CD4-positive, CD25-positive, alpha-beta regulatory T cell (primary cell): Measurements from ENCODE around the gene DELE1. TPM values are rescaled to one million over a fixed set of nuclear protein-coding genes. Genes with fewer than 3 reads are reported as not detected.

Experiments
- ATAC-seq, 2 donors: fragments of 150-1000 bp; cut with Tn5 transposase; one replicate each; pipeline ENCODE4 v1.10.0; 2021; ENCODE audit warnings: low read depth in 2 of 2, moderate number of reproducible peaks in 2 of 2, moderate library complexity in 1 of 2
- DNase-seq, 3 donors: peaks; one replicate each; pipeline versions ENCODE4 v3.0.0 to v3.0.0-alpha.2; 2012 to 2022; ENCODE audit warnings: mixed read lengths in 1 of 3
- H3K27ac ChIP-seq: one replicate; pipeline ENCODE4 v1.7.0; 2013; ENCODE audit warnings: mild to moderate bottlenecking, low read length; ENCODE audit not compliant: insufficient read depth, poor library complexity, severe bottlenecking
- H3K27me3 ChIP-seq: one replicate; pipeline ENCODE4 v1.7.0; 2013; ENCODE audit warnings: low read length; ENCODE audit not compliant: control insufficient read depth, insufficient read depth
- H3K36me3 ChIP-seq: one replicate; pipeline ENCODE4 v1.7.0; 2013; ENCODE audit warnings: mild to moderate bottlenecking, low read length, moderate library complexity; ENCODE audit not compliant: control insufficient read depth, insufficient read depth
- H3K4me1 ChIP-seq: 2 replicates; pipeline ENCODE4 v1.7.0; 2013; ENCODE audit warnings: mild to moderate bottlenecking, low read length; ENCODE audit not compliant: insufficient read depth, control insufficient read depth, poor library complexity, severe bottlenecking
- H3K4me3 ChIP-seq: one replicate; pipeline ENCODE4 v1.7.0; 2013; ENCODE audit warnings: low read depth, mild to moderate bottlenecking, low read length, moderate library complexity
- H3K9me3 ChIP-seq, 2 experiments: 1 replicate in 1 of 2; 2 replicates in 1 of 2; pipeline ENCODE4 v1.7.0; 2013; ENCODE audit warnings: low read length in 2 of 2, mild to moderate bottlenecking in 1 of 2, moderate library complexity in 1 of 2; ENCODE audit not compliant: control insufficient read depth in 2 of 2
- H3K27ac Mint-ChIP-seq, 3 donors: one replicate each; pipeline ENCODE4 v1.8.0; 2020 to 2022; ENCODE audit warnings: mild to moderate bottlenecking in 3 of 3, mixed read lengths in 3 of 3, moderate library complexity in 2 of 3
- H3K27me3 Mint-ChIP-seq: one replicate; pipeline ENCODE4 v1.8.0; 2022; ENCODE audit warnings: mild to moderate bottlenecking, mixed read lengths
- H3K36me3 Mint-ChIP-seq: one replicate; pipeline ENCODE4 v1.8.0; 2020; ENCODE audit warnings: mixed read lengths
- H3K4me1 Mint-ChIP-seq, 4 donors: one replicate each; pipeline ENCODE4 v1.8.0; 2020 to 2022; ENCODE audit warnings: mixed read lengths in 4 of 4, mild to moderate bottlenecking in 1 of 4
- H3K4me3 Mint-ChIP-seq, 4 donors: one replicate each; pipeline ENCODE4 v1.8.0; 2020 to 2022; ENCODE audit warnings: mild to moderate bottlenecking in 4 of 4, mixed read lengths in 4 of 4, moderate library complexity in 3 of 4
- H3K9me3 Mint-ChIP-seq, 7 donors: one replicate each; pipeline ENCODE4 v1.8.0; 2020 to 2022; ENCODE audit warnings: mixed read lengths in 7 of 7, mild to moderate bottlenecking in 3 of 7, moderate library complexity in 2 of 7
- polyA plus RNA-seq, 4 donors: library from polyadenylated mRNA; unstranded; fragments of 300-500 nt; fragmentation: Illumina TruSeq; gene quantifications; one replicate each; pipeline ENCODE4 v1.2.3, GENCODE V29; 2021
- total RNA-seq: library from RNA; stranded (reverse); gene quantifications from one replicate; pipeline ENCODE4 v1.2.3, GENCODE V29; 2022

DELE1 gene
- total and polyA plus RNA-seq, 5 donors from 2014 or later, result 31.3 to 88.7 (median 36.7) TPM

DNA sequence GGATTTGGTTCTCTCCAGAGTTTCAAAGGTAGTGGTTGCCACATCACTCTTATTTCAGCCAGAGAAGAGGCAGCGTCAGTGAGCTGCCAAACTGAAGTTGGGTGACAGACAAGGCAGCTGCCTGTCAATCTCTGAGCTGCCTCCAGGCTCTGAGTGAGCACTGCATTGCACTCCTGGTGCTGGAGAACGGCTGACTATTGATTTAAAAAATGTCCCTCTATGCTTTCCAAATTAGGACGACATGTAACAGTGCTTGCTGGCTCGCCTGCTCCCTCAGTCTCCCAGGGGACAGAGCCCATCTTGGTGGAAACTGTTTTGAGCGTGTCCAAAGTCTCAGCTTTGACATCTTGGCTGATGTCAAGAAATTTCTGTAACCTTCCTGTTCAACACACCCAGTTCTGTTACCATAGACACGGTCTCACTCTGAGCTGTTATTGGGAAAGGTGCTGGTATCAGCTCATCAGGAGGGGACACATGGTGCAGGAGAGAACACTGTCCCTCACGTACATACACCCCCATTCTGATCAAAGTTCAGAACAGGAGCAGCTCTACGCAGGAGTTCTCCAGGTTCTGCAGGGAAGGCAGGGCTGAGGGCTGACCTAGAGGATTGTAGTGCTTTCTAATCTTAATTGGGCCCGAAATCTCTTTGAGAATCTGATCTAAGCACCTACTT lies 18.6 kb downstream of the DELE1 start:
- ATAC-seq (no peak), DNase-seq (no peak)
- H3K36me3 Mint-ChIP-seq, result peaks cover 16% of the 10 kb centered on the region
- Histone ChIP-seq H3K27me3 (no peaks in the 10 kb centered on the region), H3K9me3 (no peaks in the 10 kb centered on the region), H3K36me3 (peaks cover 23% of the 10 kb centered on the region), H3K4me1 (no peaks in the 10 kb centered on the region), H3K4me3 (no peak overlapping the region), H3K27ac (no peak overlapping the region)
- no peaks in the 10 kb centered on the region for H3K9me3 Mint-ChIP-seq
- peak overlapping the region; percentile 55 to 73 (median 65) for H3K27ac Mint-ChIP-seq
- peaks cover 0 to 5% (median 2%) of the 10 kb centered on the region in 4 donors for H3K4me1 Mint-ChIP-seq
- H3K4me3 Mint-ChIP-seq, result no peak overlapping the region
- H3K27me3 Mint-ChIP-seq, result no peaks in the 10 kb centered on the region

DNA sequence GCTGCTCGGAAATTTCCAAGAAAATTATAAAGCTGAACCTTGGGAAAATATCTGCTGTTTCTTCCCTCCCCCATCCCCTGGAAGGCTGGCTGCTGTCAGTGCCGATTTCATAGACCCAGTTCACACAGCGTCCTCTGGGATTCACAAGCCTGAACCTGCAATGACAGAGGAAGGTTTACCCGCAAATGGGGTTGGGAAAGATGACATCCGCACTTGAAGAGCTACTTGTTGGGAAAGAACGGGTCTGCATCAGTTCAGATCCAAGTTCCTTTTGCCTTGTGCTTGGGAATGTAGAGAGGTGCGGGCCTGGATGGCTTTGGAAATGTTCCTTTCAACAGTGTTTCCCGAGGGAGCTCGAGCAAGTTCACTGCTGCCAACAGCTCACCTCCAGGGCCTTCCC lies 20.4 kb downstream of the DELE1 start:
- Mint-ChIP-seq H3K4me1 (peaks cover 0 to 5% (median 2%) of the 10 kb centered on the region in 4 donors), H3K36me3 (peaks cover 11% of the 10 kb centered on the region), H3K9me3 (no peaks in the 10 kb centered on the region), H3K4me3 (no peak overlapping the region), H3K27me3 (no peaks in the 10 kb centered on the region), H3K27ac (peak overlapping the region in 1 of 3 donors; percentile 65)
- Histone ChIP-seq H3K9me3 (no peaks in the 10 kb centered on the region), H3K4me1 (no peaks in the 10 kb centered on the region), H3K36me3 (peaks cover 10% of the 10 kb centered on the region), H3K27me3 (no peaks in the 10 kb centered on the region), H3K27ac (no peak overlapping the region), H3K4me3 (no peak overlapping the region)
- DNase-seq, result no peak
- no peak for ATAC-seq

DNA sequence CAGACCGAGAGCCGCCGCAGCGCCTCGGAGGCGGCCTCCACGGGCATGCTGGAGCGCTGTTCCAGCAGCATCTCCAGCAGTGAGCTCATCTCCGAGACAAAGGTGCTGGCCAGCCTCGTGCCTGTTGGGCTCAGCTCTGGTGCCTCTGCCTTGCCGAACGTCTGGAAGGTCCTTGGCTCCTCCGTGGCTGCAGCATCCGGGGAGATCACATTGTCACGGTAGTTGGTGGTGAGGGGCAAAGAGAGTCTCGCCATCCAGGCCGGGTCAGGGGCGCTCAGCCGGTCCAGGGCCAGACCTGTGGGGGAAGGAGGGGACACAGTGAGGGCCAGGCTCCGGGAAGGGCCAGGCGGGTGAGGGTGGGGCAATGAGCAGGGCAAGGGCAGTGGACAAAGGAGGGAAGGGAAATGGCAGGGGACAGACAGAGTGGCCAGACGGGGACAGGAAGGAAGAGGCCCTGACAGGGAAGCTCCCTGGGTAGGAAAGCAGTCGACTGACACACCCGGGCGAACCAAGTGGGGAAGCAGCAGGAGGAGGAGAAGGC lies 21.9 kb downstream of the DELE1 start:
- H3K27ac Mint-ChIP-seq, result no peak overlapping the region
- Histone ChIP-seq H3K27ac (no peak overlapping the region), H3K9me3 (no peaks in the 10 kb centered on the region), H3K36me3 (peaks cover 5% of the 10 kb centered on the region), H3K4me1 (no peaks in the 10 kb centered on the region), H3K4me3 (no peak overlapping the region), H3K27me3 (no peaks in the 10 kb centered on the region)
- H3K36me3 Mint-ChIP-seq, result peaks cover under 1% of the 10 kb centered on the region
- no peak overlapping the region for H3K4me3 Mint-ChIP-seq
- H3K9me3 Mint-ChIP-seq, result no peaks in the 10 kb centered on the region
- H3K27me3 Mint-ChIP-seq, result no peaks in the 10 kb centered on the region
- ATAC-seq, result no peak
- peaks cover 0 to 5% (median 2%) of the 10 kb centered on the region in 4 donors for H3K4me1 Mint-ChIP-seq
- DNase-seq, result no peak

DNA sequence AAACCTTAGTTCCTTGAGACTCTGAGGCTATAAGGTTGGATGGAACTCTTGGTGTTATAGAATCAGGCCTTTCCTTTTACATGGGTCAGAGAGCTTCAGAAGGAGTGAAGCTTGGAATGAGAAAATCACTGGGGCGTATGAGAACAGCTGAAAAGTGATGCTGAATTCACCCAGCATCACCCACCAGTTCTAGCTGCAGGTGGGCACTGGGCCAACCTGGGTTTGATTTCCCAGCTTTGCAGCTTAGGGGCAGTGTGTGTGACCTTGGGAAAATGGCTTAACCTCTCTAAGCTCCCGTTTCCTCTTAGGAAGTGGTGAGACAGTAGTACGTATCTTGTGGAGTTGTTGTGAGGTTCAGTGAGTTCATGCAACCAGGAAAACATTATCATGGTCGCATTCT lies 23.6 kb downstream of the DELE1 start:
- H3K4me1 ChIP-seq, result no peaks in the 10 kb centered on the region
- no peaks in the 10 kb centered on the region for H3K36me3 ChIP-seq
- Mint-ChIP-seq H3K36me3 (no peaks in the 10 kb centered on the region), H3K4me1 (peaks cover 0 to 9% (median 6%) of the 10 kb centered on the region in 4 donors), H3K27ac (no peak overlapping the region), H3K27me3 (no peaks in the 10 kb centered on the region), H3K9me3 (no peaks in the 10 kb centered on the region), H3K4me3 (no peak overlapping the region)
- H3K27ac ChIP-seq, result no peak overlapping the region
- H3K4me3 ChIP-seq, result no peak overlapping the region
- DNase-seq (no peak), ATAC-seq (no peak)
- no peaks in the 10 kb centered on the region for H3K9me3 ChIP-seq
- H3K27me3 ChIP-seq, result no peaks in the 10 kb centered on the region

DNA sequence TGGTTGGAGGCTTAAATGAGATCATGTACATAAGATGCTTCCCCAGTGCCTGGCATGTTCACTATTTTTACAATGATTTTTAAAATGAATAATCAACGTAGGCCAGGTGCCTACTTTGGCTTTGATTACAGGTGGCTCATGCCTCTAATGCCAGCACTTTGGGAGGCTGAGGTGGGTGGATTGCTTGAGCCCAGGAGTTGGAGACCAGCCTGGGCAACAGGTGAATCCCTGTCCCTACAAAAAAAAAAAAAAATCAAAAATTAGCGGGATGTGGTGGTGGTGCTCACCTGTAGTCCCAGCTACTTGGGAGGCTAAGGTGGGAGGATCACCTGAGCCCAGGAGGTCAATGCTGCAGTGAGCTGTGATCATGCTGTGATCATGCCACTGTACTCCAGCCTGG lies 25.1 kb downstream of the DELE1 start:
- ATAC-seq (no peak), DNase-seq (no peak)
- no peaks in the 10 kb centered on the region for H3K9me3 Mint-ChIP-seq
- no peak overlapping the region for H3K4me3 Mint-ChIP-seq
- no peaks in the 10 kb centered on the region for H3K9me3 ChIP-seq
- H3K27me3 ChIP-seq, result no peaks in the 10 kb centered on the region
- peaks cover 0 to 13% (median under 1%) of the 10 kb centered on the region in 4 donors for H3K4me1 Mint-ChIP-seq
- H3K27me3 Mint-ChIP-seq, result no peaks in the 10 kb centered on the region
- H3K27ac ChIP-seq, result no peak overlapping the region
- no peaks in the 10 kb centered on the region for H3K4me1 ChIP-seq
- H3K36me3 ChIP-seq, result no peaks in the 10 kb centered on the region
- H3K27ac Mint-ChIP-seq, result peak overlapping the region in 1 of 3 donors; percentile 42
- H3K36me3 Mint-ChIP-seq, result peaks cover 4% of the 10 kb centered on the region
- H3K4me3 ChIP-seq, result no peak overlapping the region

DNA sequence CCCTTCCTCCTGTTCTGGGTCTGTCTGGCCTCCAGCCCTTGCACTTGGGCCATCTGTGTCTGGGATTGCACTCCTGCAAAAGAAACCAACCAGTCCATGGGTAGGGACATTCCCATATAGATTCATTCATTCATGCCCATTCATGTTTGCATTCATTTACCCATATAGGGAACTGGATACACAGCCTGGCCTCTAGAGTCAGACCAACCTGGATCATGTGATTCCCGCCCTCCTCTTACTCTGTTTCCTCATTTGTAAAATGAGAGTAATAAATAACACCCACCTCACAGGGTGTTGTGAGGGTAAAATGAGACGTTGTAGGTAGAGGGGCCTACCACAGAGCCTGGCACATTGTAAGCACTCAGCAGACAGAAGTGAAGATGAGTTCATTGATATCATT lies 25.8 kb downstream of the DELE1 start:
- H3K4me1 Mint-ChIP-seq, result peaks cover 0 to 13% (median 1%) of the 10 kb centered on the region in 4 donors
- Histone ChIP-seq H3K27ac (no peak overlapping the region), H3K36me3 (no peaks in the 10 kb centered on the region), H3K9me3 (no peaks in the 10 kb centered on the region), H3K27me3 (no peaks in the 10 kb centered on the region), H3K4me1 (no peaks in the 10 kb centered on the region), H3K4me3 (no peak overlapping the region)
- no peaks in the 10 kb centered on the region for H3K9me3 Mint-ChIP-seq
- ATAC-seq, result no peak
- H3K4me3 Mint-ChIP-seq, result no peak overlapping the region
- peak overlapping the region in 2 of 3 donors; percentile 48 to 52 for H3K27ac Mint-ChIP-seq
- H3K27me3 Mint-ChIP-seq, result no peaks in the 10 kb centered on the region
- H3K36me3 Mint-ChIP-seq, result peaks cover 9% of the 10 kb centered on the region
- no peak for DNase-seq

DNA sequence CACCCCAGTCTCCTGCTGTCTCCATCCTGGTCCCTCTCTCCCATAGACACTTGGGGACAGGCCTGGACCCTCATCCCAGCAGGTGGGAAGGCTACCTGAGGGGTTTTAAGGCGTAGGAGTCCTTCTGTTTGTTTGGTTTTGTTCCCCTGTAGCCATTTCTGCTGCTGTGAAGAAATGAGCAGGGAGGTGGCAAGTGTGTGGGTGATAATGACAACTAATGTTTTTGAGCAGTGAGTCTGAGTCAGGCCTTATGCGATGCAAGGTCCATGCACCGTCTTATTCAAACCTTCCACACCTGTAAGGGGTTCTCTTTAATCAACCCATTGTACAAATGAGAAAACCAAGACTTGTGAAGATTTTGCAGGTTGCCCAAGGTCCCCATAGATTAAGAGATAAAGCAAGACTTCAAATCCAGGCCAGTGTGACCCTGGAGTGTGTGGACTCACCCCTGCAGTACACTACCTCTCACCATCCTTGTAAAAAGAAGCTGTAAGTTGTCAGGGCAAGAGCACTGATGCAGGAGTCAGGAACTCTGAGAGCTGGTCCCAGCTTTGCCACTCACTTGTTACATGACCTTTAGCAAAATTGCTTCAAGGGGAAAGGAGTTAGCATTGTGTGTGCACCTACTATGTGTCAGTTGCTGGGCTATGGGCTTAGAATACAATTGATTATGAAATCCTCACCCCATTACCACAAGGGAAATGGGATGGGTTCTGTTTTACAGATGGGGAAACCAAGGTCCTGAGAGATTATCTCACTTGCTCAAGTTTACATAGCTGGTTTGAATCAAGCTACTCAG lies 26.7 kb downstream of the DELE1 start:
- DNase-seq (no peak), ATAC-seq (no peak)
- no peaks in the 10 kb centered on the region for H3K4me1 ChIP-seq
- no peaks in the 10 kb centered on the region for H3K9me3 Mint-ChIP-seq
- no peak overlapping the region for H3K4me3 ChIP-seq
- H3K9me3 ChIP-seq, result no peaks in the 10 kb centered on the region
- H3K36me3 Mint-ChIP-seq, result peaks cover 11% of the 10 kb centered on the region
- no peak overlapping the region for H3K27ac Mint-ChIP-seq
- H3K27me3 Mint-ChIP-seq, result no peaks in the 10 kb centered on the region
- no peaks in the 10 kb centered on the region for H3K36me3 ChIP-seq
- H3K27me3 ChIP-seq, result no peaks in the 10 kb centered on the region
- H3K4me1 Mint-ChIP-seq, result peaks cover 0 to 13% (median 2%) of the 10 kb centered on the region in 4 donors
- H3K27ac ChIP-seq, result no peak overlapping the region
- no peak overlapping the region for H3K4me3 Mint-ChIP-seq
